Upper lobe of left lung (tissue), 6 donors: ENCODE data around the gene SIRT1. TPM values are rescaled to one million over a fixed set of nuclear protein-coding genes. Genes with fewer than 3 reads are reported as not detected.

ENCODE experiments used
- ATAC-seq, 2 donors: fragments of 200-7000 bp; cut with Tn5 transposase; one replicate each; pipeline ENCODE4 v1.9.1; 2022; ENCODE audit warnings: mild to moderate bottlenecking in 2 of 2, moderate library complexity in 2 of 2; ENCODE audit not compliant: low FRiP score in 2 of 2
- DNase-seq, 2 donors: peaks; one replicate each; pipeline ENCODE4 v3.0.0-alpha.2; 2019 to 2020
- H3K27ac ChIP-seq, 4 donors: fragments of 200-600 bp; sonication (generic); one replicate each; pipeline ENCODE4 v1.5.1; 2016 to 2019
- H3K27me3 ChIP-seq, 4 donors: fragments of 200-600 bp; sonication (generic); one replicate each; pipeline ENCODE4 v1.5.1; 2017 to 2019
- H3K36me3 ChIP-seq, 4 donors: fragments of 200-600 bp; sonication (generic); one replicate each; pipeline ENCODE4 v1.5.1; 2016 to 2019
- H3K4me1 ChIP-seq, 4 donors: fragments of 200-600 bp; sonication (generic); one replicate each; pipeline ENCODE4 v1.5.1; 2018 to 2019
- H3K4me3 ChIP-seq, 4 donors: fragments of 200-600 bp; sonication (generic); one replicate each; pipeline ENCODE4 v1.5.1; 2017 to 2019; ENCODE audit warnings: mild to moderate bottlenecking in 2 of 4, moderate library complexity in 1 of 4
- H3K9me3 ChIP-seq, 4 donors: fragments of 200-600 bp; sonication (generic); one replicate each; pipeline ENCODE4 v1.5.1; 2018 to 2019
- EP300 ChIP-seq, 4 donors: sonication (generic); formaldehyde crosslinking; IDR thresholded peaks; one replicate each; pipeline ENCODE4 v1.5.1; 2017; ENCODE audit warnings: antibody characterized with exemption in 4 of 4, control low read depth in 2 of 4
- POLR2A ChIP-seq, 4 donors: fragments of 450-650 bp; IDR thresholded peaks; one replicate each; pipeline ENCODE4 v1.5.1; 2016 to 2017; ENCODE audit warnings: antibody characterized with exemption in 4 of 4, mild to moderate bottlenecking in 2 of 4
- POLR2AphosphoS5 ChIP-seq, 2 donors: sonication (generic); formaldehyde crosslinking; IDR thresholded peaks; one replicate each; pipeline ENCODE4 v1.5.1; 2017; ENCODE audit warnings: antibody characterized with exemption in 2 of 2
- WGBS, 2 donors: methylation state at CpG; one replicate each; pipeline ENCODE4 v1.1.5; 2017 to 2018; 5-methylcytosine and 5-hydroxymethylcytosine counted together
- total RNA-seq, 6 donors: library from RNA; depleted of rRNA in 4 of 6; stranded (reverse); fragments of >200 nt in 4 of 6; gene quantifications; one replicate each; pipeline versions ENCODE4 v1.1.0 to v1.2.1, GENCODE V29; 2016 to 2021
- TF ChIP-seq, protein P1 (sequence below), 6 experiments: fragments of 450-650 bp in 4 of 6; fragments of 200-600 bp in 2 of 6; sonication (generic) in 2 of 6; IDR thresholded peaks; one replicate each; pipeline ENCODE4 v1.5.1; 2016 to 2019; ENCODE audit warnings: antibody characterized with exemption in 6 of 6
- donor health status: DM: no; HTN: no; CAD: no; lungs with moderate emphysema.
- donor health status: DM: no; HTN: yes; CAD: no; lungs with severe emphysema.

The SIRT1 gene
- total RNA-seq, 6 donors from 2014 or later, result 10.1 to 37.7 (median 18.7) TPM

DNA sequence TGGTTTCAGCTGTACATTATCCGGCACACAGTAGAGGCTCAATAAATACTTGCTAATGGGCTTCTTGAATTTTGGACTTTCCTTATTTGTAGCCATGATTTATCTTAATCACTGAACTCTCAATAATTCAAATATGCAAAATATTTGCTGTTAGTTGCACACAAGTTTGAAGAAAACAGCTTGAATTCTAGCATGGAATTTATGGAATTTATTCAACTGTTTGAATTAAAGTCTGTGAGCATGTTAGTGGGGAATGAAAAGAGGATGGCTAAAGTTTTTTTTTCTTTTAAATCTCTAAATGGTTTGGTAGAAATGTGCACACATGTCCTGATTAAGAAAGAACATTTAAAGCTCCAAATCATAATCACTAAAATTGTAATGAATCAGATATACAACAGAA is 42.5 kb downstream of the SIRT1 start:
- H3K36me3 ChIP-seq, result peaks cover 10 to 75% (median 22%) of the 10 kb centered on the region in 4 donors
- 95 to 100% methylated on average over 1 of the region's 1 CpG for WGBS, 2 donors

DNA sequence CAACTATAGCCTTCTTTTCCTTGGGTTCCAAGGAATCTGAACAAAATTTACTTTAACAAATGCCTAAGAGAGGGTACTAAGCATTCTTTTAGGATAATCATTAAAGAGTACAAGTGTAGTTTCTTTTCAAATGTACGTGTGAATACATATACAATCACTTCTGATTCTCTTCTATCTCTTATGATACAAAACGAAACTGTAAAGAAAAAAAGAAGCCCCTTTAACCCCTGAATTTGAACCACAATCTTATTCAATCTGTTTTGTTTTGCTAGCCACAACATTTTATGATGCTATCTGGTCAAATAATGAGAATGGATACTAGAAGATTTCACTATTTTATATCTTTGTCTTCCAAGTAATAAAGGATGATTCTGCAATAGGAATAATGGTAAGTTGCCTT is 48.7 kb downstream of the SIRT1 start:
- Histone ChIP-seq H3K9me3 (no peaks in the 10 kb centered on the region), H3K27ac (no peak overlapping the region), H3K36me3 (peaks cover 14 to 90% (median 43%) of the 10 kb centered on the region in 4 donors), H3K27me3 (no peaks in the 10 kb centered on the region), H3K4me3 (no peak overlapping the region), H3K4me1 (no peaks in the 10 kb centered on the region)
- TF ChIP-seq POLR2AphosphoS5 (IDR thresholded peaks at IDR 0.05) (no peak), EP300 (IDR thresholded peaks at IDR 0.05) (no peak), POLR2A (IDR thresholded peaks at IDR 0.05) (no peak)
- TF ChIP-seq, protein P1, sequence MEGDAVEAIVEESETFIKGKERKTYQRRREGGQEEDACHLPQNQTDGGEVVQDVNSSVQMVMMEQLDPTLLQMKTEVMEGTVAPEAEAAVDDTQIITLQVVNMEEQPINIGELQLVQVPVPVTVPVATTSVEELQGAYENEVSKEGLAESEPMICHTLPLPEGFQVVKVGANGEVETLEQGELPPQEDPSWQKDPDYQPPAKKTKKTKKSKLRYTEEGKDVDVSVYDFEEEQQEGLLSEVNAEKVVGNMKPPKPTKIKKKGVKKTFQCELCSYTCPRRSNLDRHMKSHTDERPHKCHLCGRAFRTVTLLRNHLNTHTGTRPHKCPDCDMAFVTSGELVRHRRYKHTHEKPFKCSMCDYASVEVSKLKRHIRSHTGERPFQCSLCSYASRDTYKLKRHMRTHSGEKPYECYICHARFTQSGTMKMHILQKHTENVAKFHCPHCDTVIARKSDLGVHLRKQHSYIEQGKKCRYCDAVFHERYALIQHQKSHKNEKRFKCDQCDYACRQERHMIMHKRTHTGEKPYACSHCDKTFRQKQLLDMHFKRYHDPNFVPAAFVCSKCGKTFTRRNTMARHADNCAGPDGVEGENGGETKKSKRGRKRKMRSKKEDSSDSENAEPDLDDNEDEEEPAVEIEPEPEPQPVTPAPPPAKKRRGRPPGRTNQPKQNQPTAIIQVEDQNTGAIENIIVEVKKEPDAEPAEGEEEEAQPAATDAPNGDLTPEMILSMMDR (IDR thresholded peaks at IDR 0.05), result no peak
- DNase-seq (no peak), ATAC-seq (no peak)
- 83 to 87% methylated on average over 2 of the region's 2 CpGs for WGBS, 2 donors

More for the DNA sequence above, 42.5 kb downstream of the SIRT1 start:
- TF ChIP-seq EP300 (IDR thresholded peaks at IDR 0.05), result no peak
- TF ChIP-seq POLR2A (IDR thresholded peaks at IDR 0.05), result no peak
- TF ChIP-seq, protein P1 (IDR thresholded peaks at IDR 0.05), result no peak
- TF ChIP-seq POLR2AphosphoS5 (IDR thresholded peaks at IDR 0.05), result no peak
- H3K27ac ChIP-seq, result no peak overlapping the region
- no peaks in the 10 kb centered on the region for H3K9me3 ChIP-seq
- DNase-seq, result no peak
- no peak for ATAC-seq
- no peak overlapping the region for H3K4me3 ChIP-seq
- H3K27me3 ChIP-seq, result no peaks in the 10 kb centered on the region
- no peaks in the 10 kb centered on the region for H3K4me1 ChIP-seq

DNA sequence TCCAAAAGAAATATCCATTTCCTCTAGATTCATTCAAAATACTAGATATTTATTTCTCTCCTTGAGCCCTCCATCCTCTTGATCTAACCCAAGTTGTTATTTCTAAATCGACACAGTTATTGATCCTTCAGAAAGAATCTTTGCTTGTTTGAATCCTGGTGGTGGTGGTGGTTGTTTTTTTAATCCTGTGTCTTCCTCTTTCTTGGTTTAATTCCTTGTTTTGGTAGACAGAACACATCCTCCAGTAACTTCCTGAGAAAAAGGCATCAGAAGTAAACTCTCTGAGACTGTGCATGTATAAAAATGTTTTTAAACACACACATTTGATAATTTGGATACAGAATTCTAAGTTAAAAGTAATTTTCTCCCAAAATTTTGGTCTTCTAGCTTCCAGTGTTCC is 49.9 kb downstream of the SIRT1 start:
- DNase-seq (no peak), ATAC-seq (no peak)
- H3K4me1 ChIP-seq, result no peaks in the 10 kb centered on the region
- H3K27me3 ChIP-seq, result no peaks in the 10 kb centered on the region
- H3K4me3 ChIP-seq, result no peak overlapping the region
- TF ChIP-seq EP300 (IDR thresholded peaks at IDR 0.05), result no peak
- no peak for TF ChIP-seq POLR2A (IDR thresholded peaks at IDR 0.05)
- no peak for TF ChIP-seq POLR2AphosphoS5 (IDR thresholded peaks at IDR 0.05)
- TF ChIP-seq, protein P1 (IDR thresholded peaks at IDR 0.05), result no peak
- WGBS, 2 donors, result 71 to 75% methylated on average over 1 of the region's 1 CpG
- peaks cover 18 to 95% (median 47%) of the 10 kb centered on the region in 4 donors for H3K36me3 ChIP-seq
- no peak overlapping the region for H3K27ac ChIP-seq
- no peaks in the 10 kb centered on the region for H3K9me3 ChIP-seq

DNA sequence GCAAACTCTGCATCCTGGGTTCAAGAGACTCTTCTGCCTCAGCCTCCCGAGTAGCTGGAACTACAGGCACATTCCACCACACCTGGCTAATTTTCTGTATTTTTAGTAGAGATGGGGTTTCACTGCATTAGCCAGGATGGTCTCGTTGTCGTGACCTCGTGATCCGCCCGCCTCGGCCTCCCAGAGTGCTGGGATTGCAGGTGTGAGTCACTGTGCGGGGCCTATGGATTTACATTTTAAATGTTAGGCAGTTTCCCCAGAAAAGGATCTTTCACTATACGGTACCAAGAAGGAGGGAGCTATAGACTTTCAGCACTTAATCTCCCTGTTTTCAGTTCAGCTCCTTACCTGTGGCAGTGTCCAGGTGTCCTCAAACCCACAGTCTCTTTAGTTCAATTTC is 50.8 kb downstream of the SIRT1 start:
- H3K27me3 ChIP-seq, result no peaks in the 10 kb centered on the region
- ATAC-seq, result no peak
- no peaks in the 10 kb centered on the region for H3K4me1 ChIP-seq
- no peaks in the 10 kb centered on the region for H3K9me3 ChIP-seq
- TF ChIP-seq EP300 (IDR thresholded peaks at IDR 0.05) (no peak), POLR2AphosphoS5 (IDR thresholded peaks at IDR 0.05) (no peak), POLR2A (IDR thresholded peaks at IDR 0.05) (no peak)
- TF ChIP-seq, protein P1 (IDR thresholded peaks at IDR 0.05), result no peak
- peak in 1 of 2 donors; percentile 53 for DNase-seq
- WGBS, 2 donors, result 93 to 95% methylated on average over 9 of the region's 9 CpGs
- peaks cover 15 to 90% (median 43%) of the 10 kb centered on the region in 4 donors for H3K36me3 ChIP-seq
- H3K27ac ChIP-seq, result no peak overlapping the region
- H3K4me3 ChIP-seq, result no peak overlapping the region

DNA sequence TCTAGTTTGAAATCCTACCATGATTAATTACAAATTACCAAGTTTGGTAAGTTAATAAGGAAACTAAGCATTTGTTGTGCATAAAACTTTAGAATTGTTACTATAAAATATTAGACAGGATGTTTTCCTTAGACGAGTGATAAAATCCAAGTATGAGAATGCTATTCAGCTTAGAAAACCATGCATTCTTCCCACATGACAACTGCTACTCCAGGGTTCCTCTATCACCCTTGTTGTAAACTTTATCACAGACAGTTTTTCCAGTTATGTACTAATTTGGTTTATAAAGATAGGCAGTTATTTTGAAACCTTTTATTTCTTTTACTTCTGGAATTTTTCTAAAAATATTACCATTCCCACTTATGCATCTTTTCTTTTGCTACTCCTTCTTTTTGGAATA is 52.0 kb downstream of the SIRT1 start:
- 73 to 79% methylated on average over 1 of the region's 1 CpG for WGBS, 2 donors
- Histone ChIP-seq H3K9me3 (no peaks in the 10 kb centered on the region), H3K27ac (no peak overlapping the region), H3K27me3 (no peaks in the 10 kb centered on the region), H3K4me1 (no peaks in the 10 kb centered on the region), H3K36me3 (peaks cover 14 to 87% (median 34%) of the 10 kb centered on the region in 4 donors), H3K4me3 (no peak overlapping the region)
- no peak for DNase-seq
- TF ChIP-seq, protein P1 (IDR thresholded peaks at IDR 0.05), result no peak
- TF ChIP-seq POLR2AphosphoS5 (IDR thresholded peaks at IDR 0.05), result no peak
- no peak for TF ChIP-seq POLR2A (IDR thresholded peaks at IDR 0.05)
- no peak for TF ChIP-seq EP300 (IDR thresholded peaks at IDR 0.05)
- no peak for ATAC-seq
